Epithelial cell of proximal tubule (primary cell): ENCODE results near the gene PDS5B. TPM values are rescaled to one million over a fixed set of nuclear protein-coding genes. Genes with fewer than 3 reads are reported as not detected.

Source experiments
- DNase-seq: peaks from one replicate; pipeline ENCODE4 v3.0.0-alpha.2; 2011; ENCODE audit warnings: low read depth
- H3K4me3 ChIP-seq: 2 replicates; pipeline ENCODE4 v1.5.1; 2011; ENCODE audit warnings: low read depth, mild to moderate bottlenecking, low read length
- total RNA-seq: library from RNA; depleted of rRNA; stranded (reverse); fragments of >200 nt; gene quantifications from 2 replicates; pipeline ENCODE4 v1.2.3, GENCODE V29; 2015
- TF ChIP-seq, protein P1 (sequence below): conservative IDR thresholded peaks from 2 replicates; pipeline ENCODE4 v1.5.1; 2012; ENCODE audit warnings: low read depth, mild to moderate bottlenecking, low read length

Gene PDS5B
- total RNA-seq, 1 donor from 2014 or later, result 13.9 TPM

DNA sequence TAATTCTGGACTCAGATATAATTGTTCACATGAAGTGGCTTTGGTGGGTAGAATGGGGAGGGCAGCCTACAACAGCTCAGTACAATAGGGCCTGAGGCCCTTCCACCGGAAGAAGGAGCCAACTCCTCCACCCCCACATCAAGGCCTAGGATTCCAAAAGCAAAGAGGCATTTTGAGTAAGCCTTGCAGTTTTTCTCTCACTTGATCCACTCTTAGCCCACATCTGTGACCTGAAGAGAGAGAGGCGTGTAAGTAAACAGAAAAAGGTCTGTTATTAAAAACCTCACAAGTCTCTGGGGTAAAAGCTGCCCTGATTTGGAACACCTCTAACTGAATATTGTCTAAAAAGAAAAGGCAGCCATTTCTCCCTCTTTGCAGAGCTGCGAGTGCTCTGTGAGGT is 215.9 kb downstream of the PDS5B start:
- TF ChIP-seq, protein P1, sequence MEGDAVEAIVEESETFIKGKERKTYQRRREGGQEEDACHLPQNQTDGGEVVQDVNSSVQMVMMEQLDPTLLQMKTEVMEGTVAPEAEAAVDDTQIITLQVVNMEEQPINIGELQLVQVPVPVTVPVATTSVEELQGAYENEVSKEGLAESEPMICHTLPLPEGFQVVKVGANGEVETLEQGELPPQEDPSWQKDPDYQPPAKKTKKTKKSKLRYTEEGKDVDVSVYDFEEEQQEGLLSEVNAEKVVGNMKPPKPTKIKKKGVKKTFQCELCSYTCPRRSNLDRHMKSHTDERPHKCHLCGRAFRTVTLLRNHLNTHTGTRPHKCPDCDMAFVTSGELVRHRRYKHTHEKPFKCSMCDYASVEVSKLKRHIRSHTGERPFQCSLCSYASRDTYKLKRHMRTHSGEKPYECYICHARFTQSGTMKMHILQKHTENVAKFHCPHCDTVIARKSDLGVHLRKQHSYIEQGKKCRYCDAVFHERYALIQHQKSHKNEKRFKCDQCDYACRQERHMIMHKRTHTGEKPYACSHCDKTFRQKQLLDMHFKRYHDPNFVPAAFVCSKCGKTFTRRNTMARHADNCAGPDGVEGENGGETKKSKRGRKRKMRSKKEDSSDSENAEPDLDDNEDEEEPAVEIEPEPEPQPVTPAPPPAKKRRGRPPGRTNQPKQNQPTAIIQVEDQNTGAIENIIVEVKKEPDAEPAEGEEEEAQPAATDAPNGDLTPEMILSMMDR, result no peak
- no peak for DNase-seq
- no peak overlapping the region for H3K4me3 ChIP-seq

DNA sequence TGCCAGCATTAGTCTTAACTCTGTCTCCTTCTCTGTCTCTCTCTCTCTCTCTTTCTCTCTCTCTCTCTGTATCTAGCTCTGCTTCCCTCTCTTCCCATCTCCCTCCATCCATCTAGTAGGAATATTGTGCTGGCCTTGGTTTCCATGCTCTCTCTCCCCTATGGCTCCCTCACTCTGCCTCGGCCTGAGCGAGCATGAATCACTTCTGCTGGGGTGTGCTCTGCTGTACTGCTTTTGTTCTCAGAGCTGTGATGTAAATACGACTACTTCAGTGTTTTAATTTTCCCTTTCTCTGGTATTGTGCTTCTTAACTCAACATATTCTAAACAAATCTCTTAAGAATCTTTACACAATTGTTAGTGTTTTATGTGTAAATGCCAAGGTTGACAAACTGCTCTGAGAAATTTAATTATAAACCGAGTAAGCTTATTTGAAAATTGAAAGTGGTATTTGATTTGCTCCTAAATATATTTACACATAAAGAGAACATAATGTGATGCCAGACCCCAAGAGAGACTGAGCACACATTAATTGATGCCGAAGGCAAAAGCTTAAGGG is 218.5 kb downstream of the PDS5B start:
- no peak overlapping the region for H3K4me3 ChIP-seq
- DNase-seq, result no peak
- TF ChIP-seq, protein P1, result no peak

DNA sequence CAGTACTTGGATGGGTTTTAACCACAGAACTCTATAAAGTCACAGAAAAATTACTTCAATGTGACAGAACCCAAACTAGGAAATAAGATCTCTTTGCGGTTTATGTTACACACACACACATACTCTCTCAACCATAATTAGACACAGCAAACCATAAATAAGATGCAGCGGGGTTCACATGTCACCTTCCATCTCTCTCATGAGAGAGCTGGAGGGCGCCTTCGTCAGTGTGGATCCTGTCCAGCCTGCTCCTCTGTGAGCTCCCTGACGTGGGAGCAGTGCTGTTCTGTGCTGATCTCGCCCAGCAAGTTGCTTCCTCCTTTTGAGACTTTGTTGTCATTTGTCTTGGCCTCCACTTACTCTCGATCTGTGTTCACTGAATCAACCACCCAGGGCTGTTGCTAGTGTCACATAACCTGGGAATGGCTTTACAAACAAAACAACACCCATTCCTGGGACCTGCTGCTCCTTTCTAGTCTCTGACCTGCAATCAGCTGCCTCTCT is 225.1 kb downstream of the PDS5B start:
- TF ChIP-seq, protein P1, result no peak
- no peak for DNase-seq
- H3K4me3 ChIP-seq, result no peak overlapping the region

DNA sequence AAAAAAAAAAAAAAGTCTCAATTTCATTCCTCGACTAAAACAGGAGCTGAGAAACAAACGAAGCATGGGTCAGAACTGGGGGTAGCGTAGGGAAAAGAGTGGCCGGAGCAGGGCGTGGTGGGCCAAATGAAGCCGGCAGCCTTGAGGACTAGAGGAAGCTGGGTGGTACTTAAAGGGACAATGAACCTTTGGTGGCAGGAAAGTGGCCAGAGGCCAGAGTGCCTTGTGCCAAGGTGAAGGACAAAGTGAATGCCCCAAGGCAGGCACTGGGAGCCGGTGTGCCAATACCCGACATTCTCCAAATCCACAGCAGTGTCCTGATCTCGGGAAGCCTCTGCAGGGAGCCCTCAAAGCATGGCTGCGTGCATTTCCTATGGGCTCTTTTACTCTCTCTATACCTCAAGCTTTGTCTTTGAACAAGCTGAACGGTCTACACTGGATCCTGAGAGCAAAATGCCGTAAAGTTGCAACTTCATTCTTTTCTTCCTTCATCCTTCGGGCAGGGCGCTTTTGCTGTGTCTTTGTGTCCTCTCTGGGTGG is 235.0 kb downstream of the PDS5B start:
- H3K4me3 ChIP-seq, result no peak overlapping the region
- TF ChIP-seq, protein P1, result no peak
- no peak for DNase-seq

DNA sequence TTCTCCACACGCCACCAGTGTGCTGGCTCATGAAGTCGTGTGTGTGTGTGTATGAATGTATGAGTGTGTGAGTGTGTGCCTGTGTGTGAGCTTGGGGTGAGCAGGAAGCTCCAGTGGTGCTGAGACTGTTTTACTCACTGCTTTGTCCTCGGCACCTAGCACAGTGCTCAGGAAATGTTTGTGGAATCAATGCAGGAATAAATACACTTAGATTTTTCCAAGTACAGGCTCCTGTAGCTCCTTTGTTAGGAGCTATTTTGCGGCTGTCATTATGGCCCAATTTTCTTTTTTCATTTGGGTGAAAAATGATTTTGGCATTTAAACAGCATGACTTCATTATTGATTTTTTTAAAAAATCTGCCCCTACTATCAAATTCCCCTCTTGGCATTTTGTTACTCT is 236.5 kb downstream of the PDS5B start:
- H3K4me3 ChIP-seq, result no peak overlapping the region
- no peak for DNase-seq
- TF ChIP-seq, protein P1, result no peak

DNA sequence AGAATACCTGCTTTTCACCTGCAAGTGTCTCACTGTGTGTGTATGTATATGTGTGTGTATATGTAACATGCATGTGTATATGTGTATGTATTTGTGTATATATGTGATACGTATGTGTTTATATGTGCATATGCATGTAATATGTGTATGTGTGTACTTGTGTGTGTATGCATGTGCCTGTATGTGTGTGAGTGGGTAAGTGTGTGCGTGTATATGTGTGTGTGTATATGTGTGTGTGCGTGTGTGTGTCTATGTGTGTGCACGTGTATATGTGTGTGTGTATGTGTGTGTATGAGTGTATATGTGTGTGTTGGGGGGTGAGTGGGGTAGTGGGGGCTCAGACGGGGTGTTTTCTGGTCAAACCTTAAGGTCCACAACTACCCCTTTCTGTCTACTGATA is 237.3 kb downstream of the PDS5B start:
- DNase-seq, result no peak
- H3K4me3 ChIP-seq, result no peak overlapping the region
- TF ChIP-seq, protein P1, result no peak

DNA sequence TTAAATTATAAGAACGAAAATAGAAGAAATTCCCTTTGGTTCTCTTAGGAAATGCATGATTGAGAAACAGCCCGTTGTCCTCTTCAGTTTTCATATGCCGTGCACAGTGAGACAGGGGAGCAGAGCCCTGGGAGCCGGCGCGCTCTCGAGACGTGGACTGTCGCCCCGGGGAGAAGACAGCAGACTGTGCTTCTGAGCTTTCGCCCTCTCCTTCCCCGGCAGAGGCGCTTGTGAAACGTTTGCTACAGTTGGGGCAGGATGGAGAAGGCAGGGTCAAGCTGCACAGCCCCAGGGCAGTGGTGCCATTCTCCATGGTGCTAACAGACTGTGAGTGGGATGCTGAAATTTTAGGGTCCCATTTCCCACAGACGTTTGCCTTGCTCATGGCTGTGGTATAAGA is 237.8 kb downstream of the PDS5B start:
- no peak overlapping the region for H3K4me3 ChIP-seq
- TF ChIP-seq, protein P1, result no peak
- DNase-seq, result no peak
